Breast epithelium (tissue), 4 donors: ENCODE data around the gene SLC25A20. TPM values are rescaled to one million over a fixed set of nuclear protein-coding genes. Genes with fewer than 3 reads are reported as not detected.

ENCODE experiments used
- DNase-seq, 2 donors: peaks; one replicate each; pipeline ENCODE4 v3.0.0-alpha.2; 2019; ENCODE audit warnings: low spot score in 2 of 2
- H3K27ac ChIP-seq, 2 donors: fragments of 200-600 bp; sonication (generic) in 1 of 2; one replicate each; pipeline ENCODE4 v1.5.1; 2016 to 2019; ENCODE audit warnings: mild to moderate bottlenecking in 1 of 2
- H3K27me3 ChIP-seq, 2 donors: fragments of 200-600 bp; sonication (generic) in 1 of 2; one replicate each; pipeline versions ENCODE4 v1.5.1 to v1.6.0; 2017 to 2019; ENCODE audit warnings: control low read depth in 1 of 2, mild to moderate bottlenecking in 1 of 2
- H3K36me3 ChIP-seq: fragments of 200-600 bp; one replicate; pipeline ENCODE4 v1.5.1; 2019
- H3K4me1 ChIP-seq, 2 donors: fragments of 200-600 bp; sonication (generic); one replicate each; pipeline ENCODE4 v1.5.1; 2016 to 2019; ENCODE audit warnings: control low read depth in 1 of 2
- H3K4me3 ChIP-seq, 3 donors: fragments of 200-600 bp; sonication (generic); 1 replicate in 2 of 3; 2 replicates in 1 of 3; pipeline ENCODE4 v1.5.1; 2016 to 2019; ENCODE audit warnings: mild to moderate bottlenecking in 3 of 3, moderate library complexity in 2 of 3
- H3K9me3 ChIP-seq, 2 donors: fragments of 200-600 bp; sonication (generic) in 1 of 2; one replicate each; pipeline ENCODE4 v1.5.1; 2016 to 2019; ENCODE audit warnings: control low read depth in 1 of 2
- CTCF ChIP-seq, 3 donors: fragments of 450-650 bp; IDR thresholded peaks; one replicate each; pipeline ENCODE4 v1.5.1; 2016 to 2017; ENCODE audit warnings: antibody characterized with exemption in 3 of 3, mild to moderate bottlenecking in 3 of 3, moderate library complexity in 3 of 3
- POLR2A ChIP-seq: fragments of 450-650 bp; IDR thresholded peaks from one replicate; pipeline ENCODE4 v1.6.1; 2016; ENCODE audit warnings: antibody characterized with exemption, mild to moderate bottlenecking, moderate library complexity
- POLR2AphosphoS5 ChIP-seq, 3 donors: sonication (generic); formaldehyde crosslinking; IDR thresholded peaks; one replicate each; pipeline ENCODE4 v1.6.1; 2017; ENCODE audit warnings: antibody characterized with exemption in 3 of 3
- intact Hi-C: fragments of 100-400 bp; cut with DNase I; formaldehyde crosslinking; loops from one replicate; pipeline ENCODE4 v1.15.1; 2023; ENCODE audit warnings: low total_unique reads
- total RNA-seq, 3 donors: library from RNA; depleted of rRNA; stranded (reverse); fragments of >200 nt; gene quantifications; one replicate each; pipeline ENCODE4 v1.1.0, GENCODE V29; 2016

SLC25A20 gene
- total RNA-seq, 3 donors from 2014 or later, result 24.7 to 37.3 (median 30.2) TPM

- no peaks in the 10 kb centered on the region for H3K27me3 ChIP-seq
- TF ChIP-seq CTCF (IDR thresholded peaks at IDR 0.05), result no peak
- no peak for TF ChIP-seq POLR2A
- TF ChIP-seq POLR2AphosphoS5 (IDR thresholded peaks at IDR 0.05), result no peak
- H3K9me3 ChIP-seq, result no peaks in the 10 kb centered on the region
- H3K4me3 ChIP-seq, result no peak overlapping the region
- no peak overlapping the region for H3K27ac ChIP-seq
- H3K36me3 ChIP-seq, result no peaks in the 10 kb centered on the region
- H3K4me1 ChIP-seq, result no peaks in the 10 kb centered on the region
- intact Hi-C loops, result no loop called here
- DNase-seq, result no peak
Observed at GRCh38 chr3:48935530-48935929, 36.8 kb upstream of the SLC25A20 start.

DNA sequence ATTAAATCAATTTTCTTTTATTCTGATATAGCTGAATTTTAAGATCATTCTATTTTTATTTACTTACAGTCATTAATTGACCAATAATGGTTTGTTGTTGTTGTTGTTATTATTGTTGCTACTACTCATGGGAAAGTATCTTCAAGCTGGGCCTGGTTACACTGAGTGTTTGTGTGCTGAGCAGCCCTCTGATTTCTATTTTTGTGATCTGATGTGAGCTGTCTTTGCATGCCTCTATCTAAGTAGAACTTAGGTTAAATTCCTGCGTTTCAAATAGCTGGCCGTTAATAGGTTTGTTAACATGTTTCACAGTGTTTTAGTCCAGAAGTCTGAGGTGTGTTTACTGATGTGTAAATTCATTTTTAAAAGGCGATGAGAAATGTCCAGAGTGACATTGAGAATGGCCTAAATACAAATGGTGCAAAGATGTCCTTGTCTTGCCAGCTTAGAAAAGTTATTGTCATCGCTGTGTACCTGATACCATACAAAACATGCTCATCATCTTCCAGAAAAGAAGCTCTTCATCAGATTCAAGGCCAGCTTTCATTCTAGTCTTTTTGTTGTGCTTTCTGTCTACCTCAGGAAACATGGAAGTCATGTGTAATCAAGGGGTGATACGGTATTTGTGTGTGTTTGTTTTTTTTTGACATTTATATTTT lies 35.8 kb upstream of the SLC25A20 start:
- Histone ChIP-seq H3K4me3 (no peak overlapping the region), H3K4me1 (no peaks in the 10 kb centered on the region), H3K27me3 (no peaks in the 10 kb centered on the region), H3K27ac (no peak overlapping the region), H3K9me3 (no peaks in the 10 kb centered on the region), H3K36me3 (no peaks in the 10 kb centered on the region)
- TF ChIP-seq POLR2AphosphoS5 (IDR thresholded peaks at IDR 0.05), result no peak
- TF ChIP-seq CTCF (IDR thresholded peaks at IDR 0.05), result no peak
- TF ChIP-seq POLR2A, result no peak
- no peak for DNase-seq
- intact Hi-C loops, result no loop called here

GRCh38 chr3:48931944-48932580 lies 33.4 kb upstream of the SLC25A20 start:
- Histone ChIP-seq H3K36me3 (peaks cover 4% of the 10 kb centered on the region), H3K27ac (no peak overlapping the region), H3K9me3 (no peaks in the 10 kb centered on the region), H3K4me1 (no peaks in the 10 kb centered on the region), H3K27me3 (no peaks in the 10 kb centered on the region), H3K4me3 (no peak overlapping the region)
- intact Hi-C loops, result no loop called here
- no peak for DNase-seq
- TF ChIP-seq CTCF (IDR thresholded peaks at IDR 0.05) (no peak), POLR2A (no peak), POLR2AphosphoS5 (IDR thresholded peaks at IDR 0.05) (no peak)

- H3K9me3 ChIP-seq, result no peaks in the 10 kb centered on the region
- H3K4me1 ChIP-seq, result no peaks in the 10 kb centered on the region
- TF ChIP-seq CTCF (IDR thresholded peaks at IDR 0.05) (no peak), POLR2AphosphoS5 (IDR thresholded peaks at IDR 0.05) (no peak), POLR2A (no peak)
- no peak overlapping the region for H3K27ac ChIP-seq
- no peaks in the 10 kb centered on the region for H3K27me3 ChIP-seq
- DNase-seq, result no peak
- peaks cover 4% of the 10 kb centered on the region for H3K36me3 ChIP-seq
- intact Hi-C loops, result no loop called here
- no peak overlapping the region for H3K4me3 ChIP-seq
Observed at GRCh38 chr3:48930590-48930989, 31.9 kb upstream of the SLC25A20 start.

DNA sequence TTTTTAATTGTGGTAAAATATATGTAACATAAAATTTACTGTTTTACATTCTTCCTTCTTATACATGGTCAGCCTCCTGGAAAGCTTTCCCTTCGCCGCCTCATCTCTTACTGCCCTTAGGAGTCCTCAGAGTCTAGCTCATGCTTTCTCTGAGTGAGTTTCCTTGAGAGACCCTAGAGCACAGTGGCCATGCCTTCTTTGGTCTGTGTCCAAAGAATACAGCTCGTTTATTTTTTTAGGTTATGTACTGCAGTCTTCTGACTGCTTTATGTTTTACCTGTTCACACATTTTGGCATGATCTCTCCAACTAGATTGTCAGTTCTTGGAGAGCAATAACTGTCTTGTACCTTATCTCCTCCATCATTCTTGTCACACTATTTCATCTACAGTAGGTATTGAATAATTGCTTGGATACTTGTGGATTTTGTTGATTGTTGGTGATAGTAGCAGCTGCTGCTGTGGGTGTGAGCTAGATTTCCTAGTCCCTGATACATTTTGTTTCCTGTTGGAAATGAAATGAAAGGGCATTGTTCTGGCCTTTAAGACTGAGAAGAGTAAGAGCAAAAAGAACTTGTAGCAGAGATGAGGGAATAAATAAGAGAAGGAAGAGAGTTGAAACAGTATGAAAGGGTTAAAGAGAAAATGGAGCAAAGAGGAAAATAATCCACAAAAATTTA lies 30.8 kb upstream of the SLC25A20 start:
- Histone ChIP-seq H3K9me3 (no peaks in the 10 kb centered on the region), H3K27ac (no peak overlapping the region), H3K4me3 (no peak overlapping the region), H3K36me3 (peaks cover 4% of the 10 kb centered on the region), H3K27me3 (no peaks in the 10 kb centered on the region), H3K4me1 (no peaks in the 10 kb centered on the region)
- DNase-seq, result no peak
- intact Hi-C loops, result no loop called here
- TF ChIP-seq POLR2A (no peak), CTCF (IDR thresholded peaks at IDR 0.05) (no peak), POLR2AphosphoS5 (IDR thresholded peaks at IDR 0.05) (no peak)
